HG03575 (cell line): Measurements from ENCODE around the gene MRGPRF.

ENCODE experiments used
- ATAC-seq: cut with Tn5 transposase; IDR thresholded peaks from one replicate; pipeline ENCODE4 v1.9.1; 2021; ENCODE audit not compliant: unreplicated experiment, insufficient number of reproducible peaks, low FRiP score; ENCODE audit errors: extremely low read depth

The MRGPRF gene

GRCh38 chr11:68994894-68995285 is 18.2 kb downstream of the MRGPRF start:
- no peak for ATAC-seq

- ATAC-seq, result no peak
Observed at GRCh38 chr11:68994161-68994893, 18.7 kb downstream of the MRGPRF start.

- ATAC-seq, result no peak
Observed at GRCh38 chr11:68993546-68993945, 19.5 kb downstream of the MRGPRF start.

GRCh38 chr11:68992743-68993255 is 20.2 kb downstream of the MRGPRF start:
- ATAC-seq, result no peak

GRCh38 chr11:68990995-68991780 is 21.9 kb downstream of the MRGPRF start:
- ATAC-seq, result no peak

GRCh38 chr11:68989936-68990606 is 23.0 kb downstream of the MRGPRF start:
- no peak for ATAC-seq

- ATAC-seq, result no peak
Observed at GRCh38 chr11:68988491-68988890, 24.6 kb downstream of the MRGPRF start.

- ATAC-seq, result no peak
Observed at GRCh38 chr11:68987211-68987610, 25.8 kb downstream of the MRGPRF start.

GRCh38 chr11:68983801-68984200 is 29.2 kb downstream of the MRGPRF start:
- no peak for ATAC-seq

GRCh38 chr11:68982134-68982533 is 30.9 kb downstream of the MRGPRF start:
- ATAC-seq, result no peak

GRCh38 chr11:68980776-68981065 is 32.3 kb downstream of the MRGPRF start, which contains the start of gene MRGPRD:
TSS of gene MRGPRD (minus strand) at chr11:68980986. CDS start at chr11:68980986, 0 bp downstream.
- ATAC-seq, result no peak

GRCh38 chr11:68979931-68980775 is 32.9 kb downstream of the MRGPRF start:
- ATAC-seq, result no peak

- ATAC-seq, result no peak
Observed at GRCh38 chr11:68978931-68979594, 34.0 kb downstream of the MRGPRF start.

- ATAC-seq, result no peak
Observed at GRCh38 chr11:68978626-68978930, 34.5 kb downstream of the MRGPRF start.

GRCh38 chr11:68977781-68978625 is 35.0 kb downstream of the MRGPRF start:
- ATAC-seq, result no peak

- no peak for ATAC-seq
Observed at GRCh38 chr11:68976563-68976962, 36.5 kb downstream of the MRGPRF start.

- ATAC-seq, result no peak
Observed at GRCh38 chr11:68976095-68976494, 37.0 kb downstream of the MRGPRF start.
